Left hindlimb (tissue), 1 donor: ENCODE results near the gene GMPPA.

Source experiments
- DNase-seq: peaks from one replicate; pipeline ENCODE4 v3.0.0-alpha.2; 2018

GMPPA gene

DNA sequence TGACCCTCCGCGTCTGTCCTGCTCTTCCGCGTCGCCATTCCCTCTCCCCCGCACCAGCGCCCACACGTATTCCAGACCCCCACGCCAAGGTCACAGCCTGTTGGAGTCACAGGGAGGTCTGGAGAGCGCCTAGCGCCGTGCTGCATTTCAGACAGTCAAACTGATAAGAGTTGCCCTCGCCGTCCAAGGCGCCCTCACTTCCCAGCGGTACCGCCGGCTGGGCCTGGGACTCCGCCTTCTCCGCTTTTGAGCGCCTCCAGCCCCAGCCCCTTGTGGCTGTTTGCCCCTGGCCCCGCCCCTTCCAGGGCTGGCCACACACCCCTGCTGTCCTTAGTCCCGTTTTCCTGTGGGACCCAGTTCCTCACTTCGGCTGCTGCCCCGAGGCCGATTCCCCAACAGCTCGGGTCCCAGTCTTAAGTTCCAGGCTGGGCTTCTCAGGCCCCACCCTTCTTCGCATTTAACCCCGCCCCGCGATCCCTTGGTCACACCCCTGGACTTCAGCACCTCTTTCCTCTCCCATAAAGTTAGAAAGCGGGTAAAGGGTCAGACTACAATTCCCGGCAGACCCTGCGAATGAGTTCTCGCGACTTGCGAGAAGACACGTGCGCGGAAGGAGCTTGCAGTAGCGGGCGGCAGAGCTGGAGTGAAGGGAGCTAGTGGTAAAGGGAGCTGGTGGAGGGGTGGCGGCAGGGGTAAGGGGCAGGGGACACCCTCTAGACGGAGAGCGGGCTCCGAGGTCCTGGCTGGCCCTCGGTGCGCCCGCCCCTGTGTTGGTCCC lies at the start of gene GMPPA:
TSS of gene GMPPA (plus strand) at position 612 of the 778 bp plus-strand sequence. CDS start 1,085 bp downstream, outside the sequence.
- peak; percentile 99 for DNase-seq

DNA sequence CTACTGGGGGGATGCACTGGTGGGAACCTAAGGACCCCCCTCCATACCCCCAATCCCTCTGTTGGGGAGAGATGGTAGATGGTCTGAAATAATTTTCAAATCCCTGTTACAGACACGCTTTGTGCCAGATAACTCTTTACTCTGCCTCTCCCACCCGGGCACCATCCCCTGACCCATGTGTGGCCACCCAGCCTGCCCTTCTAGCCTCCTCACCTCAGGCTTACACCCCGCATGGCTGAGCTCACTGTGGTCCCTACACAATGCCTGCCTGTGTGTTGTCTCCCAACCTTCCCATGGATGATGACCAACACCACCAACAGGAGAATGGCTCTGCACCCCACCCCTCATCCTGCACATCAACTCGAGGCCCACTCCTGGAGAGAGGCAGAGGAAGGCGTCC lies 49.1 kb upstream of the GMPPA start:
- no peak for DNase-seq

DNA sequence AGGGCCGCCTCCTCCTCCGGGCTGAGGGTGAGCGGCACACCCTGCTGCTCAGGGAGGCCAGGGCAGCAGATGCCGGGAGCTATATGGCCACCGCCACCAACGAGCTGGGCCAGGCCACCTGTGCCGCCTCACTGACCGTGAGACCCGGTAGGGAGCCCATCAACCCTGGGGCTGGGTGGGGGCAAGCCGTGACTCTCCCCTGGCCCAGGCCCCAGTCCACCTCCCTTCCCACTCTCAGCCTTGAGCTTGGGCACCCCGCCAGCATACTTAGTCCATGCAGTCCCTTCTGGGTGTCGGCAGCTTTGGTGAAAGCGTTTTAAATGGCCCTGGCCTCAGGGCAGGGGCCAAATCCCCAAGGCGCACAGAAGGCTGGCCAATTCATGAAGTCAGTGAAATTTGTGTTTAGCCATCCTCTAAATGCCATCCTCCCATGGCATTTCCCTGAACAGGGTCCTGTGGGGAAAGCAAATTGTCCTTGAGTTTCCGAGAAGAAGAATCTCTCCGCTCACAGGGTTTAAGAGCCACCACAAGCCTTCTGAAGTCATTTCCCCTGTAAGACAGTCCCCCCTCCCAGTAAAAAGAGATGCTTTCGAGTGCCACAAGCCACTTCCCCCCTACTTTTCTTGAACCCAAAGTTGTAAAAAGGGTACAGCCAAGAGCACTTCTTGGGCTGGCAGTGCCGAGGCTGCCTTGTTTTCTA lies 46.9 kb upstream of the GMPPA start:
- peak; percentile 31 for DNase-seq

DNA sequence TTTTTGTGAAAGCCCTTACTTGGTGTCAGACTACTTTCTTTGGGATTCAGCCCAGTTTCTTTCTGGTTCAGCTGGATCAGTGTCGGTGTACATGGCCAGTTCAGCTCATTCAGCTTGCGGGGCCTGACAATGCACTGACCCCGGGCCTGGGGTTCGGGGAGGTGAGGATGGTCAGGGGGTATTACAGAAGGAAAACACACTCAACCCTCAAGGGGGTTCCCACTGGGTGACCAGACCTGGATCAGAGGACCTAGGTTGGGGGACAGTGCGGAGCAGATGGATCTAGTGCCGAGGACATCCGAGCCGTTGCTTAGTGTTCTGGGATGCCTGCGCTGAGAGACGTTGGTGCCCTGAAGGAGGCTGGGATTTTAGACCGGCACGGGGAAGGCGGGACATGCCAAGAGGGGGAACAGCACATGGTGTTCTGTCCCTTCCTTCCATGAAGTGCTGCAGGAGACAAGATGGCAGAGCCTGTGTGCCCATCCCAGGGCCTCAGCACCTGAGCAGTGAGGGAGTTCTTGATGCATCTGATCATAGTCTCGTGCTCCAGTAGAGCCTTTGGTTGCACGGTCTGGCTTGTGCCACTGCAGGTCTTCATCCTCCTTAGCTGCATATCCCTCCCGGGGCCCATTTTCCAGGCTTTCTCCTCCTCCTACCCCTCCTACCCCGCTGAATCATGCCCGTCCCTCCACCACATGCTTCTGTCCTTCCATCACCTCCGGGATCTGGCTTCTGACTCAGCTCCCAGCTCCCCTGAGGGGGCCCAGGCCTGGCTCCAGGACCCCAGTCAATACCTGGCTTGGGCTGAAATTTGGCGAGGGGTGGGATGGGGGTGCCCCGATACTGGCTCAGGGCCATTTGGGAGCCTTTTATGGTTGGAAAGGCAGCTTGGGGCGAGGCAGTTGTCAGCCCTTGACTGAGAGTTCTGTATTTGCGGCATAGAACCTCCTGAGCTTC lies 46.1 kb upstream of the GMPPA start:
- DNase-seq = peak; percentile 78

DNA sequence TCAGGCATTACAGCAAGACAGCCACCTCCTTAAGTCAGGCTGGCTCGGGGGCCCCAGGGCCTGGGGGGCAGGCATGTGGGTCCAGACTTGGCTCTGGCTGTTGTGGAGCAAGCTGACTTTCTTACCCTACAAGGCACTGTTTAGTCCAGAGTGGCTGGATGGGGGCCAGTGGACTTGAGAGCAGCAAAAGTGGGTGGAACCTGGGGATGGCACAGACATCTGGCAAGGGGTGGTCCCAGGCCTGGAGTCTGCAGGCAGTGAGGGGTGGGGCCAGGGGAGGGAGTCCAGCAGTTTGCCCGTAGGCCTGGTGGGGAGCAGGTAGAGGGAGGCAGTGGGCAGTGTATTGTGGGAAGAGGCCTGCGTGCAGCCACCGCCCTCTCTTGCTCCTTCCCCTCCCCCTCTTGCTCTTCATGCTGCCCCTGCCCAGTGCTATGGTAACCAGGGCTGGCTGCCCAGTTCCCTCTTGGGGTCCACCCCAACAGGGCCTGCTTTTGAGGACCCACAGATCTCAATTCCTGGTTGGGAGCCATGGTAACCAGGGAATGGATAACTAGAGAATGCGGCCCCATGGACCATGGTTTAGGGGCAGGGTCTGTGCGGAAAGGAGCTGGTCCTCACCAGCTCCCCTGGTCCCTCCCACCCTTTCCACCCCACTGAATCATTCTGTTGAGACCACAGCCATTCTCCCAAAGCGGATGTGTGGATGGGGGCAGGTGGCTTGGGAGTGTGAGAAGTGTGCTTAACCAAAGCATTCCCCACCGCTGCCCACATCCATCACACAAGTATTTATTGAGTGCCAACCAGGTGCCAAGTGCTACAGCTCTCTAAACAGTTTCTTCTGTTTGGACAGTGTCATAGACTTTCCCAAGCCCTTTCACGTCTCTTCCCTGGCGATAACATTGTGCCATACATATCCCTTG lies 44.8 kb upstream of the GMPPA start:
- DNase-seq = peak; percentile 83

DNA sequence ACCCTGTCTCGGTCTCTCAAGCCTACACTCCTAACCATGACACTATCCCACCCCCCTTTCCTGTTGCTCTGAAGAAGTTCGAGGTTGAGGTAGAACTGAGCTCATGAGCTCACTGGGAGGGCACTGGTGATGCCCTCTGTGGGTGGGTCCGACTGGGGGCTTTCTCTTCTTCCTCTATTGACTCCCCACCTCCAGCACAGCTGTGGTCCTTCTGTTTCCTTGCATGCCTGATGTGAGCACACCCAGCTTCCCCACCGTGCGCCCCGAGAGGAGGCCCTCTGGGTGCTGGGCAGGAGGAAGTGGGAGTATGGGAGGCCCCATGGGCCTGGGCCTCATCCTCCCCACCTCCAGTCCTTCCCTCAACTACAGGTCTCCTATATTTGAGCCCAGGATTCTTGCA lies 43.1 kb upstream of the GMPPA start:
- DNase-seq = no peak

DNA sequence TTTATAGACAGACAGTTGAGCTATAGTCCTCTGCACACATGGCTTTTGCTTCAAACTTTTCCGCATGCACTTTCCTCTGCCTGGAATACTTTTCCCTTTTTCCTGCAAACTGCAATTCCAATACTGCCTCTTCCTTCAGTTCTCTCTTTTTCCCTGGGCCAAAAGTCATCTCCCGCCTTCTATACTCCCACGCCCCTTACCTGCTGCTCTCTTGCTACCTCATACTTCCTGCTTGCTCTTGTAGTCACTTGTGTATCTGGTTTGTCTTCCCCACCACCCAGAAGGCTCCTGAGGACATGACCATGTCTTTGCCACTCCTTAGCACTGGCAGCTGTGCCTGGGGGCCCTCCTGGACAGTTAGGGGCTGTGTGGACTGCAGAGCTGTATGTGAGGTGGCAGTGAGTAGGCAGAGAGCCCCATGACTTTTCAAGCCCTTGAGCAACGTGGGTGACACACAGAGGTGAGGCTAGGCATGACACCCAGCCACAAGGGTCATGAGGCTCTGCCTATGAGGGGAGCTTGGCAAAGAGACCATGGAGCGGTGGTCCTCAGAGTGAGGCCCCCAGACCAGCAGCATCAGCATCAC lies 40.8 kb upstream of the GMPPA start:
- no peak for DNase-seq

DNA sequence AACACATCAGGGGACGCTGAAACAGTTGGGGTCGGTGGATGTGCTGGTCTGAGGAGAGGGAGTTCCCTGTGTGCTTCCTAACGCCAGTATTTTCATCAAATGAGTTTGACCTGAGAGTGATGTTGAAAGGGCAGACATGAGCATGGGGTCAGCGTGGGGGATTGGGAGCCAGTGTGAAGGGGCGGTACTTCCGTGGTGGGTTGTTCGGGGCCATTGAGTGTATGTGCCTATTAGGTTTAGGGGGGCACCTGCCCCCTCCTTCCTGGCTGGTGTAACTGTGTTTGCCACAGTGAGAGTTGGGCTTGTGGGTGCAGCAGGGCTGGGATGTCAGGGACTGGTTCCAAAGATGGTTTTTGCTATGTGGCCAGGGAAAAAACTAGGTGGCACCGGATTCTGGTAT lies 39.7 kb upstream of the GMPPA start:
- no peak for DNase-seq

DNA sequence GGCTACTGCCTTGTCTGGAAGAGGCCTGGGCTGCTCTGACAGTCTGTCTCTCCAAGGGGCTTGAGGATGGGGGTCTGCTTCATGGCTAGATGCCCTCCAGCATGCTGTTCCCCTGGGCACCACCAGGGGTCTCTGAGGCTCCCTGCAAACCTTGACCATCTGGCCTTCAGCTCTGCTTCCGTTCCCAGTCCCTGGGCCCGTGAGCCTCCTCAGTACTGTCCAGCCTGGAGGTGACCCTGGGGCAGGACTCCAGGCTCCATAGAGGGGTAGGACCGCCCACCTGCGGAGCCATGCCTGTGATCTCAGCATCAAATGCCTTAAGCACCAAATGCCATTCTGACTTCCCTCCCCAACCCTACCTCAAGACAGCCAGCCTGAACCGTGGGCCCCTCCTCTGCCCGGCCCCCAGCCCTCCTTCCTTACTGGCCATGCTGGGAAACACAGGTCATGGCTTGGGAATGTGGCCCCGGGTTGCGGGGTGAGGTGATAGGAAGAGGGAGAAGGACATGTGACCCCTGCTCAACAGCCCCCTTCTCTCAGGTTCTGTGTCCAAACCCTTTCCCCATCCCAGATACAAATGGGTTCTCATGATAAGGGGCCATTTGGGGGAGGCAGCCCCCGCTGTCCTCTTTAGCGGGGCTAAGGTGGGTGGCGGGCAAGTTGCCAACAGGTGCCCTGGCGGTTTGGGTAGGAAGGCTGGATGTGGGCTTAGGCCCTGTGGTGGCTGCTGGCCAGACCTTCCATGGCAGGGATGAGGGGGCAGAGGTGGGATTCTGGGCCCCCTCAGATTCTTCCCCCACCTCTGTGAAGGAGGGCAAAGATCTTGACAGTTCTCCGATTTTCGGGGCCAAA lies 39.0 kb upstream of the GMPPA start:
- no peak for DNase-seq

DNA sequence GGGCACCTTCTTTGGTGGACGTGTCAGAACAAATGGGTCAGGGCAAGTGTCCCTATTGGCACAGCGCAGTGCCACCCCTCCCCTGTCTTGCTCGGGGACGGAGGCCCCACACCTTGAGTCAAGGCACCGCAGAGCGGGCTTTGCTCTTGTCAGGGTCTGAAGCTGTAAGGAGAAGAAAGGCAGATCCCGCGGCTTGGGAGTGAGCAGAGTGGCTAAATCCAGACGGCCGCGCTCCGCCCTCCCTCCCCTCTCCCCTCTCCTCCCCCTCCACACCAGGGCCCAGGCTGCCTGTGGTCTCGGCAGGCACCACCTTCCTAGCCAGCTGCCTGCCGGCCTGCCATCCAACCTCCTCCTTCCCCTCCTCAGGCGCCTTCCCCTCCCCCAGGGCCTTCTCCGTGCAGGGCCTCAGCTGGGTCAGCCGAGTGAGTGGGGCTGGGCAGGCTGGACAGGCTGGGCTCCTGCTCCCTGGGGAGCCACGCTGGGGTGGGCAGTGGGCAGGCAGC lies 38.2 kb upstream of the GMPPA start:
- DNase-seq = peak; percentile 84

DNA sequence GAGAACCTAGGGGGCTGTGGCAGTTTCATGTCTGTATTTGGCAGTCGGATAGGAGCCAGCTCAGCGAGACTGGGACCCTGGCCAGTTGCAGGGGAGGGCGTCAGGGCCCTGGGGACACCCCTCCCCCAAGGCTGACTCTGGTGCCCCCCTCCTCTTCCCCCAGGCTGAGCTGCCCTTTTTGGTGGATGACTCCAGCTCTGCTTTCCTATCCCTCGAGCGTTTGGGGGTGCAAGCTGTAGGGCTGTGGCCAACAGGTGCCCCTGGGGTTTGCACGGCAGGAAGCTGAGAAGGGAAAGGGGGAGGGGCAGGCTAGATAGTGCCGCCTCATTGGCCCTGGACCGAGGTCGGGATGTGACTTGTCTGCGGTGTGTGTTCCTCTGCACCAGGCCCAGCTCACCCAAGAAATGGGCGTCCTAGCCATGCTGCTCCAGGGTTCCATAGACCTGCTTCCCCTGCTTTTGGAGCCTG lies 37.6 kb upstream of the GMPPA start:
- no peak for DNase-seq

DNA sequence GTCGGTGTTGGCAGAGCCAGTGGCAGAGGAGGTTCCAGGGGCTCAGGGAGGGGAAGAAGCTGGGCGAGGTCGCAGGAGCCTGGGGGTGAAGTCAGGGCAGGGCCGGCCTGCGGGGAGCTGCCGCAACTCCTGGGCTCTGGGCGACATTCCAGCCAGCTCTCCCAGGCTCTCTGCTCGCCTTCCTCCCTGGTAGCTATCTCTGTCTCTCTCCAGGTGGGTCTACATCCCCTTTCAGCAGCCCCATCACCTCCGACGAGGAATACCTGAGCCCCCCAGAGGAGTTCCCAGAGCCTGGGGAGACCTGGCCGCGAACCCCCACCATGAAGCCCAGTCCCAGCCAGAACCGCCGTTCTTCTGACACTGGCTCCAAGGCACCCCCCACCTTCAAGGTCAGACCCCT lies 37.0 kb upstream of the GMPPA start:
- DNase-seq = no peak

DNA sequence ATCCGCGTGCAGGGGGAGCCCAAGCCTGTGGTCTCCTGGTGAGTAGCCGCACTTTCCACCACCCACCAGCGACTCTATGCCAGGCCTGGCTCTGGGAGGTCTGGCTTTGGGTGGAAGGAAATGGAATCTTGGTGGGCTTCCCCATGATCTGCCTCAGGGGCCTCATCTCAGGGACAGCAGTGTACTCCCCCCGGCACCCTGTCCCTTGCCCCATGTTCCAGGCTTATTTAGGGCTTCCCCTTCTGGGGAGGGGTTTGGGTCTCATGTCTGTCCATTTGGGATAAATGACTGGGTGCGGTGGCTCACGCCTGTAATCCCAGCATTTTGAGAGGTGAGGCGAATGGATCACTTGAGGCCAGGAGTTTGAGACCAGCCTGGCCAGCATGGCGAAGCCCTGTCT lies 36.3 kb upstream of the GMPPA start:
- no peak for DNase-seq

DNA sequence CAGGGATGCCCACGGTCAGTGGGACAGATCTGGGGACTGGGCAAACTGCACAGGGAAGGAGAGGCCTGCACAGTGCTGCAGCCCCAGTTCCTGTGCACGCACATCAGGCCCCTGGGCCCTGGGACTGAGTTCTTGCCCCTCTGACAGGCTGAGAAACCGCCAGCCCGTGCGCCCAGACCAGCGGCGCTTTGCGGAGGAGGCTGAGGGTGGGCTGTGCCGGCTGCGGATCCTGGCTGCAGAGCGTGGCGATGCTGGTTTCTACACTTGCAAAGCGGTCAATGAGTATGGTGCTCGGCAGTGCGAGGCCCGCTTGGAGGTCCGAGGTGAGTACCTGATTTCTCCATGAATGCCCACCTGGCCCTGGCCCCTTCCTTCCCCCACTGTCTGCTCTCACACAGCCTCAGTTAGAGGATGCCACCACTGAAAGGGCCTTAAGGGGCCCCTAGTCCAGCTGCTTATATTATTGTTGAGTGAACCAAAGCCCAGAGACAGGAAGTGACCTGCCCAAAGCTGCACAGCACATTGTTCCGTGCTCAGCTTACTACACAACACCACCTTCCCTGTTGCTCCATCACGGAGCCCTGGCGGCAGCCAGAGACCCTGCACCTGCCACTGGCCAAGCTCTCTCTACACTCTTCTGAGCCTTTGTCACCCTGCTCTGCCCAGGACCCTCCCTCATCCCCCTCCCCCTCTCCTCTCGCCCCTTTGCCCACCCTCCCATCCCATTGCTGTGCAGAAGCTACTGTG lies 34.2 kb upstream of the GMPPA start:
- DNase-seq = no peak

DNA sequence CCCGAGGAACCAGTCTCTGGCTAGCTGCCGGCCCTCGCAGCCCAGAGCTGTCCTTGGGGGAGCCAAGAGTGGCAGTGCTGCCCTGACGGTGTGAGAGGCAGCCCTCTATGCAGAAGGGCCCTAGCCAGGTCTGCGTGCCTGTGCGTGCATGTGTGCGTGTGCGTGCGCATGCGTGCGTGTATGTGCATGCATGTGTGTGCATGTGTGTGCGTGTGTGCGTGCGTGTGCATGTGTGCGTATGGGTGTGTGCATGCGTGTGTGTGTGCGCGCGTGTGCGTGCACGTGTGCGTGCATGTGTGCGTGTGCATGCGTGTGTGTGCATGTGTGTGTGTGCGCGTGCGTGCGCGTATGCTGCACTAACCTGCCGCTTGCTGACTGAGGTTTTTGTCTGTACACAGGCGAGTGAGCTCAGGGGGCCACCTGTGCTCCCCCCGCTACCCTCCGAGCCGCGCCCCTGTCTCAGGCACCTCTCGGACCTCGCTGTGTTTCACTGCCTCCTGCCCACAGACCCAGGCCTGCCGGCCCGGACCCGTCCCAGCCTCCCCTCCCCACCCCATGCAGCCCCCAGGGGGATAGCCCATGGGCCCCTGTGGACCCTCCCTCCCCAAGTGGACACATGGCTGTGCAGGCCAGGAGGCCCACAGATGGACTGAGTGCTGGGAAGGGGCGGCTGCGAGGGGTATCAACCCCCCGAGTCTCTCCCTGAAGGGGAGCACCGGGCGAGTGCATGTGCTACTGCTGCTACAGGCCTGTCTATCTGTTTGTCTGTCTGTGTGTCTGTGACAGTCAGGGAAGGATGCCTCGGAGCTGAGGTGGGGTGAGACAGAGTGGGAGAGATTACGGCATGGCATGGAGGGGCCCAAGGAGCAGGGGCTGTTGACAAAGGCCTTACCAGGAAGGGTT lies 32.8 kb upstream of the GMPPA start:
- no peak for DNase-seq

DNA sequence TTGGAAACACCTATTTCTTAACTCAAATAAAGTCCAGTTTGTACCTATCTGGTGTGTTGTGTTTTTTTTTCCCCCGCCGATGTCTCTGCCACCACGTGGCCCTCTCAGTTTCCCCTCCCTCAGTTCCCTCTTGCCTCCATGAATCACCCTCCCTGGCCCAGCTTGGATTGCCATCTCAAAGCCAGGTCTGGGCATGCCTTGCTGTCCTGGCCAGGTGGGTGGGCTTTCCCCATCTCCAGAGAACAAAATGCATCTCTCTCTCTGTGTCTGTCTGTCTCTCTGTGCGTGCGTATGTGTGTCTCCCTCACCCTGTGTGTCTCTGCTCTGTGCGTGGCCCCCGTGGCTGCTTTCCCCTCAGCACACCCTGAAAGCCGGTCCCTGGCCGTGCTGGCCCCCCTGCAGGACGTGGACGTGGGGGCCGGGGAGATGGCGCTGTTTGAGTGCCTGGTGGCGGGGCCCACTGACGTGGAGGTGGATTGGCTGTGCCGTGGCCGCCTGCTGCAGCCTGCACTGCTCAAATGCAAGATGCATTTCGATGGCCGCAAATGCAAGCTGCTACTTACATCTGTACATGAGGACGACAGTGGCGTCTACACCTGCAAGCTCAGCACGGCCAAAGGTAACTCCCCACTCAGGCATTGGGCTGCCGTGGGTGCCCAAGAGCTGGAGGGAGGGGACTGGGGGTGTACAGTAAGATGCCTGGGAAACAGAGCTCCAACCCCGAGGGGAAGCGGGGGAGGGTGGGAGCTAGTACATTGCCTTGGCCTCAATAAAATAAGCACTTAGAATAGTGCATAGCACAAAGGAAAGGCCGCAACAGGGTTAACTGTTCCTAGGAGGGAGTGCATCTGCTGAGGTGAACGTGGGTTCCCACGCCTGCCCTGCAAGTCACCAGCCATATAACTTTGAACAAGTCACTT lies 31.6 kb upstream of the GMPPA start:
- no peak for DNase-seq

DNA sequence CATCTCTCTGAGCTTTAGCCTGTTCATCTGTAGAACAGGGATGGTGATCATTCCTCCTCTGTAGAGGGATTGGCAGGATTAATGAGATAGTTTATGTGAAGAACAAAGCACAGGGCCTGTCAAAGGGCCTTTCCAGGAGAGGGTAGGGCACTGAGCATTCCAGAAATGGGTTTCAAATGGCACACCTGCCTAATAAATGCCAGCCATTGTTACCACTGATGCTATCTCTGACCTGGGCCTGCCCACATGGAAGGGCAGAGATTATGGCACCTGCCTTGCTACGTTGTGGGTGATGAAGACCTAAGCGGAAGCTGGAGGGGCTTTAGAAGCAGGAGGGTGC lies 31.0 kb upstream of the GMPPA start:
- no peak for DNase-seq
